ENCODE data around the gene CRIP2.

CRIP2 gene

GRCh38 chr14:105489542-105490266, 15.1 kb downstream of the CRIP2 start:
- DNase-seq: peak; percentile 90

GRCh38 chr14:105490267-105490571, 15.6 kb downstream of the CRIP2 start:
- no peak for DNase-seq

- peak; percentile 98 for DNase-seq
Measured at GRCh38 chr14:105490572-105491365, 16.1 kb downstream of the CRIP2 start, which contains the start of gene TEDC1. TEDC1 (plus strand) TSS chr14:105491246; CDS start chr14:105491376, 130 bp downstream.

- peak; percentile 93 for DNase-seq
Measured at GRCh38 chr14:105491366-105491973, 16.8 kb downstream of the CRIP2 start.

- DNase-seq: no peak
Measured at GRCh38 chr14:105492031-105492970, 17.7 kb downstream of the CRIP2 start.

GRCh38 chr14:105492971-105493871, 18.6 kb downstream of the CRIP2 start:
- DNase-seq: no peak

- DNase-seq: no peak
Measured at GRCh38 chr14:105493921-105494605, 19.4 kb downstream of the CRIP2 start.

- no peak for DNase-seq
Measured at GRCh38 chr14:105494606-105494929, 19.9 kb downstream of the CRIP2 start.

- DNase-seq: no peak
Measured at GRCh38 chr14:105495101-105495989, 20.7 kb downstream of the CRIP2 start.

- DNase-seq: no peak
Measured at GRCh38 chr14:105495990-105496830, 21.6 kb downstream of the CRIP2 start.

GRCh38 chr14:105496831-105497591, 22.4 kb downstream of the CRIP2 start:
- DNase-seq: no peak

GRCh38 chr14:105497671-105498429, 23.2 kb downstream of the CRIP2 start:
- DNase-seq: no peak

- no peak for DNase-seq
Measured at GRCh38 chr14:105498430-105499255, 24.0 kb downstream of the CRIP2 start.

GRCh38 chr14:105499256-105500035, 24.8 kb downstream of the CRIP2 start:
- DNase-seq: no peak

- no peak for DNase-seq
Measured at GRCh38 chr14:105500036-105500725, 25.6 kb downstream of the CRIP2 start.

Data from activated CD8-positive, alpha-beta memory T cell treated with anti-CD3 and anti-CD28 coated beads for 24 hours (primary cell).